ENCODE results near the gene CTXND1.

DNA sequence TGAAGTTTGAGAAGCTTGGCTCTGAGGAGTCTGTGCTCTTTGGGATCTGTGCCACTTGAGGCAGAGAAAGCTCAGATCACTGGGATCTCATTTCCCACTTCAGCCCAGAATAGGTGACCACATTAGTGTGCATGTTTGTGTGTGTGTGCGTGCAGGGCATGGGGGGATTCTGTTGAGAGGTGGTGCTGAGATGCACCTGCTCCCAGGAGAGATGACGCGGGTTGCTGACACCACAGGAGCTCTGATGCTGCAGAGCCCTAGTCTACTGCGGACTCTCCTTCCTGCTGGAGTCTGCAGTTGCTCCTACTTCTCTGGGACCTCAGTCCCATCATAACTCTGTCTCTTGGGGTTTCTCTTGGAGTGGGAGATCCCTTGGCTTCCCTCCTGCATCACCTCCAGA is 14.7 kb upstream of the CTXND1 start:
- TF ChIP-seq, protein P1, sequence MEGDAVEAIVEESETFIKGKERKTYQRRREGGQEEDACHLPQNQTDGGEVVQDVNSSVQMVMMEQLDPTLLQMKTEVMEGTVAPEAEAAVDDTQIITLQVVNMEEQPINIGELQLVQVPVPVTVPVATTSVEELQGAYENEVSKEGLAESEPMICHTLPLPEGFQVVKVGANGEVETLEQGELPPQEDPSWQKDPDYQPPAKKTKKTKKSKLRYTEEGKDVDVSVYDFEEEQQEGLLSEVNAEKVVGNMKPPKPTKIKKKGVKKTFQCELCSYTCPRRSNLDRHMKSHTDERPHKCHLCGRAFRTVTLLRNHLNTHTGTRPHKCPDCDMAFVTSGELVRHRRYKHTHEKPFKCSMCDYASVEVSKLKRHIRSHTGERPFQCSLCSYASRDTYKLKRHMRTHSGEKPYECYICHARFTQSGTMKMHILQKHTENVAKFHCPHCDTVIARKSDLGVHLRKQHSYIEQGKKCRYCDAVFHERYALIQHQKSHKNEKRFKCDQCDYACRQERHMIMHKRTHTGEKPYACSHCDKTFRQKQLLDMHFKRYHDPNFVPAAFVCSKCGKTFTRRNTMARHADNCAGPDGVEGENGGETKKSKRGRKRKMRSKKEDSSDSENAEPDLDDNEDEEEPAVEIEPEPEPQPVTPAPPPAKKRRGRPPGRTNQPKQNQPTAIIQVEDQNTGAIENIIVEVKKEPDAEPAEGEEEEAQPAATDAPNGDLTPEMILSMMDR (IDR thresholded peaks at IDR 0.05 in 4 of 5, conservative IDR thresholded peaks at IDR 0.05 in 1 of 5), result no peak
- TF ChIP-seq POLR2A (IDR thresholded peaks at IDR 0.05), result no peak

Data from gastrocnemius medialis (tissue), 4 donors.